Right atrium auricular region (tissue), 2 donors: ENCODE data around the gene RBM44. TPM values are rescaled to one million over a fixed set of nuclear protein-coding genes. Genes with fewer than 3 reads are reported as not detected.

Source experiments
- DNase-seq: peaks from one replicate; pipeline ENCODE4 v3.0.0-alpha.2; 2019; ENCODE audit warnings: low spot score
- H3K27ac ChIP-seq, 2 donors: fragments of 200-600 bp; sonication (generic); 1 replicate in 1 of 2; 2 replicates in 1 of 2; pipeline ENCODE4 v1.5.1; 2016 to 2019
- H3K27me3 ChIP-seq, 2 donors: fragments of 200-600 bp; sonication (generic); one replicate each; pipeline versions ENCODE4 v1.5.1 to v1.6.0; 2017 to 2019
- H3K36me3 ChIP-seq: fragments of 200-600 bp; sonication (generic); one replicate; pipeline ENCODE4 v1.5.1; 2016
- H3K4me1 ChIP-seq, 2 donors: fragments of 200-600 bp; sonication (generic); one replicate each; pipeline versions ENCODE4 v1.5.1 to v1.6.0; 2017 to 2019
- H3K4me3 ChIP-seq, 2 donors: fragments of 200-600 bp; sonication (generic); 1 replicate in 1 of 2; 2 replicates in 1 of 2; pipeline ENCODE4 v1.5.1; 2017 to 2019; ENCODE audit warnings: mild to moderate bottlenecking in 1 of 2, moderate library complexity in 1 of 2
- H3K9me3 ChIP-seq, 2 donors: fragments of 200-600 bp; sonication (generic); one replicate each; pipeline ENCODE4 v1.5.1; 2019
- CTCF ChIP-seq, 2 donors: fragments of 200-600 bp; sonication (generic); IDR thresholded peaks; one replicate each; pipeline ENCODE4 v1.5.1; 2019; ENCODE audit warnings: antibody characterized with exemption in 2 of 2
- total RNA-seq, 2 donors: library from RNA; depleted of rRNA; stranded (reverse); fragments of >200 nt; gene quantifications; one replicate each; pipeline ENCODE4 v1.1.0, GENCODE V29; 2016

Gene RBM44
- total RNA-seq, 2 donors from 2014 or later, result 0.30 to 0.55 TPM

- TF ChIP-seq CTCF (IDR thresholded peaks at IDR 0.05), result no peak
- H3K27me3 ChIP-seq, result no peaks in the 10 kb centered on the region
- peak within 1 kb of the TSS; percentile 88 to 94 for H3K27ac ChIP-seq
- H3K36me3 ChIP-seq, result no peaks in the 10 kb centered on the region
- H3K4me3 ChIP-seq, result peak within 1 kb of the TSS; percentile 56 to 59
- peaks cover 0 to 15% of the 10 kb centered on the region in 2 donors for H3K4me1 ChIP-seq
- no peak for DNase-seq
- H3K9me3 ChIP-seq, result no peaks in the 10 kb centered on the region
Observed at GRCh38 chr2:237859533-237860272, 61.1 kb downstream of the RBM44 start, which contains the start of gene RAMP1. TSS of gene RAMP1 (plus strand) at chr2:237859623. CDS start at chr2:237859676, 53 bp downstream.

- H3K9me3 ChIP-seq, result no peaks in the 10 kb centered on the region
- no peak for DNase-seq
- TF ChIP-seq CTCF (IDR thresholded peaks at IDR 0.05), result no peak
- peak overlapping the region; percentile 56 to 59 for H3K4me3 ChIP-seq
- no peaks in the 10 kb centered on the region for H3K36me3 ChIP-seq
- H3K27me3 ChIP-seq, result no peaks in the 10 kb centered on the region
- H3K4me1 ChIP-seq, result peaks cover 0 to 21% of the 10 kb centered on the region in 2 donors
- H3K27ac ChIP-seq, result peak overlapping the region; percentile 88 to 94
Observed at GRCh38 chr2:237860273-237860935, 61.8 kb downstream of the RBM44 start.

GRCh38 chr2:237861875-237862527 is 63.4 kb downstream of the RBM44 start:
- Histone ChIP-seq H3K4me1 (peaks cover 0 to 31% of the 10 kb centered on the region in 2 donors), H3K27ac (peak overlapping the region; percentile 88 to 94), H3K36me3 (no peaks in the 10 kb centered on the region), H3K9me3 (no peaks in the 10 kb centered on the region), H3K4me3 (no peak overlapping the region), H3K27me3 (no peaks in the 10 kb centered on the region)
- TF ChIP-seq CTCF (IDR thresholded peaks at IDR 0.05), result no peak
- no peak for DNase-seq

- no peak for DNase-seq
- Histone ChIP-seq H3K4me3 (no peak overlapping the region), H3K4me1 (peaks cover 0 to 31% of the 10 kb centered on the region in 2 donors), H3K27me3 (no peaks in the 10 kb centered on the region), H3K27ac (peak overlapping the region; percentile 88 to 94), H3K36me3 (no peaks in the 10 kb centered on the region), H3K9me3 (no peaks in the 10 kb centered on the region)
- TF ChIP-seq CTCF (IDR thresholded peaks at IDR 0.05), result no peak
Observed at GRCh38 chr2:237862528-237862895, 63.9 kb downstream of the RBM44 start.

- TF ChIP-seq CTCF (IDR thresholded peaks at IDR 0.05), result no peak
- Histone ChIP-seq H3K27me3 (no peaks in the 10 kb centered on the region), H3K36me3 (no peaks in the 10 kb centered on the region), H3K4me1 (peaks cover 0 to 30% of the 10 kb centered on the region in 2 donors), H3K4me3 (no peak overlapping the region), H3K27ac (peak overlapping the region; percentile 88 to 94), H3K9me3 (no peaks in the 10 kb centered on the region)
- no peak for DNase-seq
Observed at GRCh38 chr2:237863102-237863511, 64.5 kb downstream of the RBM44 start.
